NCI-H446 treated with DMSO at 0.1 percent for 48 hours (cell line): Measurements from ENCODE around the gene HACE1.

Experiments
- DNase-seq: peaks from one replicate; lab custom pipeline; 2025; lab: John Stamatoyannopoulos, UW

HACE1 gene

DNA sequence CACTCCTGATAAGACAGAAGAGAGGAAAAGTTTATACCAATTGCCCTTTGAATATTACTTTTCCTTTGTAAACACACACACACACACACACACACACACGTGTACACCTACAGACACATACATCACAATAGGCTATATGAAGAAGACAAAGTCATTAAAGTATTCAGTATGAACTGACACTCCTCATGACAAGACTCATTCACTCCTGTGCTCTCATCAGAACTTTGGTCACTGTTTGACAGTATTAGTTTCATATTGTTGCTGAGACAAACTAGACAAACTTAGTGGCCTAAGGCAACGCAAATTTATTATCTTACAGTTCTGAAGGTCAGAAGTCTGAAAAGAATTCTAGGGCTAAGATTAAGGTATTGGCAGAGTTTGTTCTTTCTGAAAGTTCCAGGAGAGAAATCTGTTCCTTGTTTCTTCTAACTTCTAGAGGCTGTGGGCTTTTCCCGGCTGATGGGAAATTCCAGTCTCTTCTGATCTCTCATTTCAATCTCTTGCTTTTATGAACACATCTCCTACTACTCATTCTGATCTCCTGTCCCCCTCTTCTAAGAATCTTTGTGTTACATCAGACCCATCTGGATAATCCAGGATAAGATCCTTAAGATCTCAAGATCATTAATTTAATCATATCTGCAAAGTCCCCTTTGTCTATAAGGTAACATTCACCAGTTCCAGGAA is 171.3 kb downstream of the HACE1 start:
- DNase-seq, result no peak

DNA sequence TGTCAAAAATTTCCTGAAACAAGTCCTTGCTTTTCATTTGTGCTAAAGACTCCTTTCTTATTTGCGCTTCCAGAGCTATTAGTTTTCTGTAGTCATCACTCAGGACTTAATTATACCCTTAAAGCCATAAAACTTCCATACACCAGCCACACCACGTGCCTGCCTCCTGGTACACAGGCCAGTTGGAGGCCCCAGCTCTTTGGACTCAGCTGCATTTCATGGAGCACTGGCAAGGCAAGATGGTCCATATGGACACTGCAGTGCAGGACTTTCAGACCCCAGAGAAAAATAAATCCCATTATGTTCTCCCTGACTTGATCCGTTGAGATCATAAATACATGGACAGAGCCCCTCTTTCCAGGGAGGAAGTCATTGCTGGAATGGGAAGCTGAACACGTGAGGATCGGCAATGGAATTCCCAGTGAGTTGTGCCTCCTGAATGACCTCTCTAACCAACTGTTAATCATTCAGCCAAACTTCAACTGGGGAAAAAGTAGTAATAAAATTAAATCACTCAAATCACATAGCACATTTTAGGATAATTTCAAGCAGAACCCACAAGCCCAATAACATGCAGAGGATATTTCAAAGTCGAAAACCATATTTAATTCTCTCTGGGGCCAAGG is 173.1 kb downstream of the HACE1 start:
- no peak for DNase-seq

- DNase-seq, result no peak
Observed at GRCh38 chr6:104685871-104686549, 173.7 kb downstream of the HACE1 start.

DNA sequence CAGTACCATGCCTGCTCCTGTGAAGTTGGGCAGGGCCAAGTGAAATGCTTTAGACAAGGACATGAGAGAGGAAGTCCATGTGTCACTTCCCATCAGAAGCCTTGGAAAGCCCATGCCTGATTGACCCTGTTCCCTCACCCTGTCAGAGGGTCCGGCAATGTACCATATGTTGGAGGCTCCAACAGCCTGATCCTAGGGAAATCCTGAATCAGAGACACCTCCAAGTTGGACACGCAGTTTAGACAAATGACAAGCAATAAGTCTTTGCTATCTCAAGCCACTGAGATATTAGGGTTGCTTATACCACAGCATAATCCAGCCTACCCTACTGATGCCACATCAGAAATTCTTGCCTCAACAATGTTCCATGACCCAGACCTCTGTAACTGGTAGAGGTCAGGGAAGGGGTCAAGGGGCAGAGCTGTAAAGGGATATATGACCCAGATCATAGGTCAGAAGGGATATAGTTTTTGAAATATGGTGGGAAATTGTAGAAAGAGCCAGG is 174.8 kb downstream of the HACE1 start:
- no peak for DNase-seq

DNA sequence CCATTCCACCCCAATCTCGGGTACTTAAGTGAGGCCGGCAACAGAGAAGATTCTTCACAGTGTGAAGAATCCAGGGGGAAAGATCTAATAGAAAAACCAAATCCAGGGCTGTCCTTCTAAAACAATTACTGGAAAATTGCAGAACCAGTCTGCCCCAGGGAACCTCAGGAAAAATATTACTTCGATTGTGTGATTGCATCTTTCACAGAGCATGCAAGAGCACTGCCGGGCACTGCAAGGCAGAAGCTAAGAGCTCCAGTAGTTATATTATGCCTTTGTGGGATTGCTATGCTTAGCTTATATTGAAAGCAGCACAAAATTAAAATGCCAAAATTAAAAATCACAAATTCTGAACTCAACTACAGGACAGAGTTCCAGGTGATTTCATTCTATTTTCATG is 175.9 kb downstream of the HACE1 start:
- DNase-seq, result no peak

DNA sequence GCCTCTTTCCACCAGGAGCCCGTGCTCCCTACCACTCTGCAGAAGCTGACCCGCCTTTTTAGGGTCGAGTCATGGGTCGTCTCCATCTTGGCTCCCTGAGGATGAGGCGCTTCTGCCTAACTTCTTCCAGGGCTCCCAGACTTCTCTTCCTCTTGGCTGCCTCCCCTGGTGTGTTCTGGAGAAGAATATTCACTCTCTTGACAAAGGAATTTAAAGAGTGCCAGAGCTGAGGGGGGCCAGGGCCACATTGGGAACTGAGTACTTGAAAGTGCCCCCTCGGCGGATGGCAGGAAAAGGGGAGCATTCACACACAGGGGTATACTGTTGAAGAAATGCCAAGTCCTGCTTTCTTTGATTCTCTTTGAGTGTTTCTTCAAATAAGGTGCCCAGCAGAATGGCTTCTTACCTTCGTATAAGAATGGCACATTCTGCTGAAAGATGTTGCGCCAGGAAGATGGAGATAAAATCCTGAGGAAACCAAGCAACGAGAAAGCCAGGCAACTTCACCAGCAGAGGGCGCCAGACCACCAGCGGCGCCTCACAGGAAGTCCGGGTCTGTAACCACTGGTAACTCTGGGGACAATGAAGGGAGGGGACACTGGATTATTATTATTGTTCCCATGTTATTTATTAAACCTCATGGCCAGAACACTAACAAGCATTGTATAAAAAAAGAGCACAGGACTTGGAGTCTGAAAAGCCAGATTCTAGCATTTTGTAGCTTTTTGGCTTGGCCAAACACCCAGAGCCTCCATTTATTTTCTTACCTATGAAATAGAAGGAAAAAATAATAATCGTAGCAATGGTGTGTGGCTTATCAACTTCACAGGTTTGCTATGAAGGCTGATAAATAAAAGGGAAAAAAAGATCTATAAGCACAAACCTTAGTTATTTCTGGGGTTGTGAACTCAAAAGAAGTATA is 176.7 kb downstream of the HACE1 start:
- no peak for DNase-seq

DNA sequence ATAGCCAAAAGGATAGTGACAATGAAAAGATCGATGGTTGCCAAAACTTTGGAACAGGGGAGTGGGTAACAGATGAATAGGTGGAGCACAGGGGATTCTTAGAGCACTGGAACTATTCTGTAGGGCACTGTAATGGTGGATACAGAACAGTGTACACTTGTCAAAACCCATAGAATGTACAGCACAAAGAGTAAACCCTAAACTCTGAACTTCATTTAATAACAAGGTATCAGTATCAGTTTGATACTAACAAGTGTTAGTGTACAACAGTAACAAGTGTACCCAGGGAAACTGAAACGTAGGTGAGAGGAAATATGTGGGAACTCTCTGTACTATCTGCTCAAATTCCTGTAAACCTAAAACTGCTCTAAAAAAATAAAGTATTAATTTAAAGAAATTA is 179.2 kb downstream of the HACE1 start:
- DNase-seq, result no peak

GRCh38 chr6:104679971-104680370 is 179.7 kb downstream of the HACE1 start:
- DNase-seq, result no peak
